ENCODE data around the gene LZTR1. TPM values are rescaled to one million over a fixed set of nuclear protein-coding genes. Genes with fewer than 3 reads are reported as not detected.

LZTR1 gene
- total and polyA plus RNA-seq, 10 of the 15 experiments (the other 5 are each of a cell fraction or from before 2014, with no cell fraction given), result 0.82 to 50.3 (median 19.3) TPM

- DNase-seq (ENCODE audit: low read depth, low spot score) (no peak), FAIRE-seq (no peak), ATAC-seq (no peak)
- WGBS (ENCODE audit: insufficient coverage, insufficient replicate concordance, low lambda C conversion rate, missing lambda C conversion rate), result 94% methylated on average over 13 of the region's 13 CpGs
- Histone ChIP-seq H3K9me3 (replicated peaks; ENCODE audit: control insufficient read depth, insufficient read depth, low read length) (no peaks in the 10 kb centered on the region), H3K36me3 (ENCODE audit: control insufficient read depth in 2 of 2, insufficient read depth in 2 of 2, low read length in 1 of 2) (peaks cover 18 to 41% of the 10 kb centered on the region in 2 experiments), H3K4me2 (ENCODE audit: control insufficient read depth, insufficient read depth) (no peak overlapping the region), H2AFZ (ENCODE audit: control insufficient read depth, low read depth, low read length) (no peak overlapping the region), H3K79me2 (ENCODE audit: control insufficient read depth, insufficient read depth, low read length) (peaks cover 12% of the 10 kb centered on the region), H3K4me1 (ENCODE audit: control insufficient read depth, insufficient read depth, low read length) (no peaks in the 10 kb centered on the region; the same call in 1 of the 2 replicates), H3K27me3 (replicated peaks in 1 of 2; ENCODE audit: control insufficient read depth in 2 of 2, insufficient read depth in 2 of 2, low read length in 1 of 2) (no peaks in the 10 kb centered on the region; a peak in 1 of 4 replicates), H3K27ac (ENCODE audit: control insufficient read depth, insufficient read depth) (no peak overlapping the region), H3K9ac (ENCODE audit: control insufficient read depth, insufficient read depth, low read length) (no peak overlapping the region), H4K20me1 (ENCODE audit: control insufficient read depth, insufficient read depth) (peaks cover 2% of the 10 kb centered on the region), H3K4me3 (no peak overlapping the region)
- ChIA-PET RAD21 (ENCODE audit: unreplicated experiment) (no interaction called here), SMC1A (ENCODE audit: uncharacterized antibody, unreplicated experiment) (interaction anchor here (0.9 to 1.8 kb wide), 2 partner anchors 15 to 67 kb away, joined by 3 read pairs; no protein-coding TSS in a partner anchor), CTCF (interaction anchor here (1.4 kb wide), 1 partner anchor 8 kb away, joined by 6 read pairs; no protein-coding TSS in a partner anchor), POLR2A (interaction anchor here (0.7 kb wide), 1 partner anchor 31 kb away, joined by 3 read pairs; no protein-coding TSS in a partner anchor)
- in situ Hi-C loops (cut with MboI) (no loop called here), intact Hi-C loops (cut with micrococcal nuclease; ENCODE audit: unreplicated experiment) (no loop called here)
- no TSS peak for BruUV-seq (replicated peaks)
- TF ChIP-seq POLR2A (IDR thresholded peaks at IDR 0.05; ENCODE audit: low read depth, low read length) (0 out of 2 replicates have a peak, but pooled peaks have one; percentile 18), SP1 (IDR thresholded peaks at IDR 0.05; ENCODE audit: low read depth, low read length) (no peak)
Measured at GRCh38 chr22:20952544-20953341, 29.4 kb upstream of the LZTR1 start.

- ChIA-PET CTCF (no interaction called here), RAD21 (ENCODE audit: unreplicated experiment) (no interaction called here), SMC1A (ENCODE audit: uncharacterized antibody, unreplicated experiment) (interaction anchor here (1.8 kb wide), 1 partner anchor 16 kb away, joined by 3 read pairs; no protein-coding TSS in a partner anchor), POLR2A (no interaction called here)
- H3K36me3 ChIP-seq (ENCODE audit: control insufficient read depth in 2 of 2, insufficient read depth in 2 of 2, low read length in 1 of 2), result peaks cover 15 to 41% of the 10 kb centered on the region in 2 experiments
- 85% methylated on average over 3 of the region's 3 CpGs for WGBS (ENCODE audit: insufficient coverage, insufficient replicate concordance, low lambda C conversion rate, missing lambda C conversion rate)
- FAIRE-seq (no peak), DNase-seq (ENCODE audit: low read depth, low spot score) (no peak), ATAC-seq (no peak)
- H4K20me1 ChIP-seq (ENCODE audit: control insufficient read depth, insufficient read depth), result peaks cover 2% of the 10 kb centered on the region
- H3K4me1 ChIP-seq (ENCODE audit: control insufficient read depth, insufficient read depth, low read length), result peaks cover 5% of the 10 kb centered on the region; the same call in 1 of the 2 replicates
- H3K79me2 ChIP-seq (ENCODE audit: control insufficient read depth, insufficient read depth, low read length), result peaks cover 7% of the 10 kb centered on the region
- H3K27me3 ChIP-seq (replicated peaks in 1 of 2; ENCODE audit: control insufficient read depth in 2 of 2, insufficient read depth in 2 of 2, low read length in 1 of 2), result no peaks in the 10 kb centered on the region; a peak in 1 of 4 replicates
- BruUV-seq (replicated peaks), result no TSS peak
- no peak overlapping the region for H3K4me2 ChIP-seq (ENCODE audit: control insufficient read depth, insufficient read depth)
- H3K27ac ChIP-seq (ENCODE audit: control insufficient read depth, insufficient read depth), result no peak overlapping the region
- no peaks in the 10 kb centered on the region for H3K9me3 ChIP-seq (replicated peaks; ENCODE audit: control insufficient read depth, insufficient read depth, low read length)
- in situ Hi-C loops (cut with MboI) (no loop called here), intact Hi-C loops (cut with micrococcal nuclease; ENCODE audit: unreplicated experiment) (no loop called here)
- no peak overlapping the region for H2AFZ ChIP-seq (ENCODE audit: control insufficient read depth, low read depth, low read length)
- H3K9ac ChIP-seq (ENCODE audit: control insufficient read depth, insufficient read depth, low read length), result no peak overlapping the region
- TF ChIP-seq RAD21 (IDR thresholded peaks at IDR 0.05; ENCODE audit: insufficient read depth, low read depth, low read length) (no peak), NFYB (IDR thresholded peaks at IDR 0.05; ENCODE audit: insufficient read depth, low read depth, low read length) (no peak), KLF5 (IDR thresholded peaks at IDR 0.05; ENCODE audit: partially characterized antibody) (no peak), STAT1 (conservative IDR thresholded peaks at IDR 0.05) (no peak), FOXM1 (IDR thresholded peaks at IDR 0.05; ENCODE audit: low read depth, low read length) (no peak), ZNF384 (IDR thresholded peaks at IDR 0.05; ENCODE audit: borderline replicate concordance, low read depth, low read length) (no peak), ZNF24 (IDR thresholded peaks at IDR 0.05) (no peak), CTCF (IDR thresholded peaks at IDR 0.05 in 2 of 3, conservative IDR thresholded peaks at IDR 0.05 in 1 of 3; ENCODE audit: control insufficient read depth in 2 of 3, extremely low read depth in 1 of 3, insufficient read depth in 1 of 3, low read depth in 3 of 3, low read length in 3 of 3) (no peak)
- H3K4me3 ChIP-seq, result no peak overlapping the region
Measured at GRCh38 chr22:20953342-20953608, 28.8 kb upstream of the LZTR1 start.
